ENCODE measurements around the gene SFXN4. TPM values are rescaled to one million over a fixed set of nuclear protein-coding genes. Genes with fewer than 3 reads are reported as not detected.
A peak's percentile ranks its signal among the peaks of the same experiment; 100 is the strongest.
"Not testable (repeated sequence)": the region's sequence is repeated elsewhere in the genome, so short reads cannot be mapped to it uniquely, and the experiment has no call there.

Gene SFXN4
- total RNA-seq, 1 donor from 2014 or later = 26.8 TPM

DNA sequence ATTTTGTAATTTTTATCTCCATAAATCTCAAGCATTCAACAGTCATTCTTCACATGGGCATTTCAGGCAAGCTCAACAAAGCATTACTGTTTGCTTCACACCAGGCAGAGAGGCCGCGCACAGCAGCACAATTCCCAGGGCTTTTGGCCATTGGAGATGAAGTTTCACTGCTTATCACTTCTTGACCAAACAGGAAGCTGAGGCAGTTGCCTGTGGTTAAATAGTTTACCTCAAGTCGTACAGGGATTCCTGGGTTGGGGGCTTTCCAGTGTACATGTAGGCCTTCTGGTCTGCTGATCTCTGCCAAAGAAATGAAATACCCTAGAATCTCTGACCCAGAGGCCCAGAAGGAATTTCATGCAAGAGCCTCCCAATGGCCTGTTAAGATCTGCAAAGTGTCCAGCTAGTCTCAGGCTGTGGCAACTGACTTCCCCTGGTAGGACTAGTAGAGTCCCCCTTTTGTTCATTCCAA, 24.3 kb upstream of the SFXN4 start:
- H3K27ac Mint-ChIP-seq = peak overlapping the region; percentile 50

DNA sequence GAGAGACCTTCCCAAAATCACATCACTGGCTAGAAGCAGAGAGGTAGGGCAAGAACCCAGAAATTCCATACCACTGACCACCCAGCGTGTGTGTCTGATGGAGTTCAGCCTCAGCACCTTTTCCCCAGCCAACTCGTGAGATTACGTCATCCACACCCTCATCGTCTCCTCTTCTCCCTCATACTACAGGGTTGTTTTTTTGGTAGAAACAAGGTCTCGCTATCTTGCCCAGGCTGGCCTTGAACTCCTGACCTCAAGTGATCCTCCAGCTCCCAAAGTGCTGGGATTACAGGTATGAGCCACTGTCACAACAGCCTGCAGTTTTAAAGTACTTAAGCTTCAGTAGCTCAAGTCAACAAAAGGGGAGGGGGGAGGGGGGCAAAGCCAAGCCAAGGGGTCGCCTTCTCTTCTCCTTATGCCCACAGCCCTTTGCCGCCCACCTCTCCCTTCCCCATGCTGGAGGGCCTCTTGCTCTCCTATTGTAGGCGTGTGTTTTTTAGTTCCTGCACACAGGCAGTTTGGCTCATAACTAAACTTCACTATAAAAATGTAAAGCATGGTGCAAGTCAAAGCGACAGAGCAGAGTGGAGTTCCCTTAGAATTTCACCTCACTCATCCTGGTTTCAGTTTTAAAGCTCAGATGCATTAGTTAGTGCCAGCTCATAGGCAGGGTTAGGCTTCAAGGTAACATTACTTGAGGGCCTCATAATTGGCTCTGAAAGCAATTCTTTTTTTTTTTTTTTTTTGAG, 18.3 kb upstream of the SFXN4 start:
- Mint-ChIP-seq H3K27ac (no peak overlapping the region), H3K9me3 (no peaks in the 10 kb centered on the region), H3K27me3 (no peaks in the 10 kb centered on the region)

More for the DNA sequence above, 24.3 kb upstream of the SFXN4 start:
- Mint-ChIP-seq H3K9me3 (no peaks in the 10 kb centered on the region), H3K4me1 (ENCODE audit: unreplicated experiment) (peaks cover 22% of the 10 kb centered on the region), H3K4me3 (no peak overlapping the region), H3K27me3 (no peaks in the 10 kb centered on the region), H3K36me3 (no peaks in the 10 kb centered on the region)
- DNase-seq (ENCODE audit: extremely low spot score, unreplicated experiment) = no peak
- TF ChIP-seq, protein P1, sequence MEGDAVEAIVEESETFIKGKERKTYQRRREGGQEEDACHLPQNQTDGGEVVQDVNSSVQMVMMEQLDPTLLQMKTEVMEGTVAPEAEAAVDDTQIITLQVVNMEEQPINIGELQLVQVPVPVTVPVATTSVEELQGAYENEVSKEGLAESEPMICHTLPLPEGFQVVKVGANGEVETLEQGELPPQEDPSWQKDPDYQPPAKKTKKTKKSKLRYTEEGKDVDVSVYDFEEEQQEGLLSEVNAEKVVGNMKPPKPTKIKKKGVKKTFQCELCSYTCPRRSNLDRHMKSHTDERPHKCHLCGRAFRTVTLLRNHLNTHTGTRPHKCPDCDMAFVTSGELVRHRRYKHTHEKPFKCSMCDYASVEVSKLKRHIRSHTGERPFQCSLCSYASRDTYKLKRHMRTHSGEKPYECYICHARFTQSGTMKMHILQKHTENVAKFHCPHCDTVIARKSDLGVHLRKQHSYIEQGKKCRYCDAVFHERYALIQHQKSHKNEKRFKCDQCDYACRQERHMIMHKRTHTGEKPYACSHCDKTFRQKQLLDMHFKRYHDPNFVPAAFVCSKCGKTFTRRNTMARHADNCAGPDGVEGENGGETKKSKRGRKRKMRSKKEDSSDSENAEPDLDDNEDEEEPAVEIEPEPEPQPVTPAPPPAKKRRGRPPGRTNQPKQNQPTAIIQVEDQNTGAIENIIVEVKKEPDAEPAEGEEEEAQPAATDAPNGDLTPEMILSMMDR (conservative IDR thresholded peaks at IDR 0.05) = no peak

DNA sequence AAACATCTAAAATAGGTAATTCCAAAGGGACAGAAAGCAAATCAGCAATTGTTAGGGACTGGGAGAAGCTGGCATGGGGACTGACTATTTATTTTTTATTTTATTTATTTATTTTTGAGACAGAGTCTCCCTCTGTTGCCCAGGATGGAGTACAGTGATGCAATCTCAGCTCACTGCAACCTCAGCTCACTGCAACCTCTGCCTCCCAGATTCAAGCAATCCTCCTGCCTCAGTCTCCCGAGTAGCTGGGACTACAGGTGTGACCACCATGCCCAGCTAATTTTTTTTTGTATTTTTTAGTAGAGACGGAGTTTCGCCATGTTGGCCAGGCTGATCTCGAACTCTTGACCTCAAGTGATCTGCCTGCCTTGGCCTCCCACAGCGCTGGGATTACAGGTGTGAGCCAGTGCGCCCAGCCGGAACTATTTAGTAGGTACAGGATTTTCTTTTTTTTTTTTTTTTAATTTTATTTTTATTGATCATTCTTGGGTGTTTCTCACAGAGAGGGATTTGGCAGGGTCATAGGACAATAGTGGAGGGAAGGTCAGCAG, 15.4 kb upstream of the SFXN4 start:
- peaks cover 13% of the 10 kb centered on the region for H3K4me1 Mint-ChIP-seq (ENCODE audit: unreplicated experiment)
- H3K36me3 Mint-ChIP-seq; H3K4me3 Mint-ChIP-seq; H3K27me3 Mint-ChIP-seq; DNase-seq (ENCODE audit: extremely low spot score, unreplicated experiment); H3K9me3 Mint-ChIP-seq; H3K27ac Mint-ChIP-seq: not testable (repeated sequence)

More for the DNA sequence above, 18.3 kb upstream of the SFXN4 start:
- no peaks in the 10 kb centered on the region for H3K36me3 Mint-ChIP-seq
- H3K4me1 Mint-ChIP-seq (ENCODE audit: unreplicated experiment) = peaks cover 7% of the 10 kb centered on the region
- DNase-seq (ENCODE audit: extremely low spot score, unreplicated experiment) = no peak
- H3K4me3 Mint-ChIP-seq = no peak overlapping the region
- TF ChIP-seq, protein P1 (conservative IDR thresholded peaks at IDR 0.05) = no peak

DNA sequence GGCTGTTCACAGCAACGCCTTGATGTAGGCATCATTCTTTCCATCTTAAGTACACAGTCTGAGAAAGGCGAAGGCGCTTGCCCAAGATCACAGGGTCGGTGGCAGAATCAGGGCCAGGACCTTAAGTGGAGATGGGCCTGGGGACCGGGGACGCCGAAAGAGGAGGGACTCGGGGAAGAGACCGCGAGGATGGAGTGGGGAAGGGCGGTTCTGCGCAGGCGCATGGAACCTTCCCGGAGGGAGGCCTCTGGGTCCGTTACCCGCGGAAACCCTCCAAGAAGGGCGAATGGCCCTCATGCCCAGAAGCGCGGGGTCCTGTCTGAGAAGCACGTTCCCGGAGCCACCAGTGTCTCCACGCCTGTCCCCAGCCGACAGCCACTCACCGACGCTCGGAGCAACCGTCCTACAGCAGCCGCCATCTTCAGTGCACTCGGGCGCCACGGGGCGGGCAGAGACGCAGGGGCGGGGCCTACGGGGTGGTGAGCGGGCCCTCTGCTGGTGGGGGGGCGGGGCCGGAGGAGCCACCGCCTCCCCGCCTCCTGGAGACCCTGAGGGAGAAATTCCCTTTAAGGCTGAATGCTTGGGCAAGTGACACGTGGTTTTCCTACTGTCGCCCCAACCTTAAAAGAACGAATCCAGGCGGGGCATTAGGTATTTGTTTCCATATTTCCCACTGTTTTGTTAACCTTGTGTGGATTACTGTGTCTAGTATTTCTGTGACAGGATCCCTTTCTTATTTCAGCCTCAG, 13.0 kb upstream of the SFXN4 start, which contains the start of gene PRDX3:
TSS of gene PRDX3 (minus strand) at position 441 of the 748 bp plus-strand sequence. CDS start at position 419, 22 bp downstream.
- DNase-seq (ENCODE audit: extremely low spot score, unreplicated experiment) = peak; percentile 95
- no peaks in the 10 kb centered on the region for H3K27me3 Mint-ChIP-seq

DNA sequence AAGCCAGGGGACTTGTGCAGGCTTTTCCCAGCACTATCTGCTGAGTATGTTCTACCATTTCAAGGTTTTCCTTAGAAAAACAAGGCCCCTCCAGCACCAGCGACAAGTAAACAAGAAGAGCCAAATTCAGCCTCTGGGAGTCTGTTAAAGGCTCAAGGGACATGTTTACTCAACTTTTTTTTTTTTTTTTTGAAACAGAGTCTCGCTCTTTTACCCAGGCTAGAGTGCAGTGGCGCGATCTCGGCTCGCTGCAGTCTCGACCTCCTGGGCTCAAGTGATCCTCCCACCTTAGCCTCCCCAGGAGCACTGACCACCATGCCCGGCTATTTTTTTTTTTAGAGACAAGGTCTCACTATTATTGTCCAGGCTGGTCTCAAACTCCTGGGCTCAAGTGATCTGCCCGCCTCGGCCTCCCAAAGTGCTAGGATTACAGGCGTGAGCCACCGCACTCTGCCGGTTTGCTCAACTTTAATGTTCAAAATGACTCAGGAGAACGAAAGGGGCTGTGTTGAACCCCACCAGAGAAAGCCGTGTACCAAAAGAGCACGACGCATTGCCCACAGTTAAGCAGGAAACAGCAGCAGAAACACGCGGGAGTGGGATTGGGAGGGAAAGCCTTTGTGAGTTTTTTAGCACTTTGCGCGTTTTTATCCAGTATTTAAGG, 12.3 kb upstream of the SFXN4 start:
- no peak for DNase-seq (ENCODE audit: extremely low spot score, unreplicated experiment)
- Mint-ChIP-seq H3K27ac (peak overlapping the region; percentile 91), H3K4me1 (ENCODE audit: unreplicated experiment) (peaks cover 19% of the 10 kb centered on the region), H3K27me3 (no peaks in the 10 kb centered on the region), H3K36me3 (peaks cover 11% of the 10 kb centered on the region), H3K4me3 (peak overlapping the region; percentile 98), H3K9me3 (no peaks in the 10 kb centered on the region)
- TF ChIP-seq, protein P1 (conservative IDR thresholded peaks at IDR 0.05) = no peak

More for the DNA sequence above, 13.0 kb upstream of the SFXN4 start, which contains the start of gene PRDX3:
- TF ChIP-seq, protein P1 (conservative IDR thresholded peaks at IDR 0.05) = no peak
- Mint-ChIP-seq H3K9me3 (no peaks in the 10 kb centered on the region), H3K4me3 (peak within 1 kb of the TSS; percentile 98), H3K4me1 (ENCODE audit: unreplicated experiment) (peaks cover 19% of the 10 kb centered on the region), H3K27ac (peak within 1 kb of the TSS; percentile 91), H3K36me3 (peaks cover 11% of the 10 kb centered on the region)

Data from type B pancreatic cell (in vitro differentiated cells).